HG03280 (cell line): ENCODE results near the gene SLC1A7.

ENCODE experiments used
- ATAC-seq: cut with Tn5 transposase; IDR thresholded peaks from one replicate; pipeline ENCODE4 v1.9.1; 2021; ENCODE audit warnings: mild to moderate bottlenecking, moderate library complexity; ENCODE audit not compliant: unreplicated experiment

The SLC1A7 gene

DNA sequence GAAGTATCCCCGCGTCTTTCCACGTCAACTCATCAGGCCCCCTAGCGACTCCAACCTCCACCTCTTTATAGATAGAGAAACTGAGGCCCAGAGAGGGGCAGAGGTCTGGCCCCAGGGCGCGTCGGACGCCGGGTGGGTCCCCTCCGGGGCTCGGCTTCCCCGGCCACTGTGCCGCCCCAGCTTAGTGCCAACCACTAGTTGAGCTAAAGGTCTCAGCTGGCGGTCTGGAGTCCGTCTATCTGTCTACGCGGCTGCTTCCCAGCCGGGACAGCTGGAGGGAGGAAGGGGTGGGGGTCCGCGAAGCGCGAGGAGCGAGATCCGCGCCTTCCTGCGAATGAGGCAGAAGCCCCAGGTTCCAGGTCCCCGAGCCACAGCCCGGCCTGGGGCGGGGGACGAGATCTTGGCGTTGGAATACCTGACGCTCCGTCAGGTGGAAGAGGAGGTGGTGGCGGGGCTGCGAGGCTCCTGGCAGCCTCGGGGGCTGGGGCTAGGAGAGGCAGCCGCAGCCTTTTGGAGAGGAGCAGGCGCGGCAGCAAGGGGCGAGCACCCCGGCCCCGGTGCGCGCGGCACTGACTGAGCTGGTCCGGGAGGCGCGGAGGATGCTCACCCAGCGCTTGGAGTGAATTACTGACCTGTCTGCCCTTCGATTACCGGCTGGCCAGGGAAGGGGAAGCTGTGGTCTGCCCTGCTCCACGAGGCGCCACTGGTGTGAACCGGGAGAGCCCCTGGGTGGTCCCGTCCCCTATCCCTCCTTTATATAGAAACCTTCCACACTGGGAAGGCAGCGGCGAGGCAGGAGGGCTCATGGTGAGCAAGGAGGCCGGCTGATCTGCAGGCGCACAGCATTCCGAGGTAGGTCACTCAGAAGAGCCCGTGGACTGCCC lies 79.5 kb downstream of the SLC1A7 start:
- ATAC-seq = no peak

DNA sequence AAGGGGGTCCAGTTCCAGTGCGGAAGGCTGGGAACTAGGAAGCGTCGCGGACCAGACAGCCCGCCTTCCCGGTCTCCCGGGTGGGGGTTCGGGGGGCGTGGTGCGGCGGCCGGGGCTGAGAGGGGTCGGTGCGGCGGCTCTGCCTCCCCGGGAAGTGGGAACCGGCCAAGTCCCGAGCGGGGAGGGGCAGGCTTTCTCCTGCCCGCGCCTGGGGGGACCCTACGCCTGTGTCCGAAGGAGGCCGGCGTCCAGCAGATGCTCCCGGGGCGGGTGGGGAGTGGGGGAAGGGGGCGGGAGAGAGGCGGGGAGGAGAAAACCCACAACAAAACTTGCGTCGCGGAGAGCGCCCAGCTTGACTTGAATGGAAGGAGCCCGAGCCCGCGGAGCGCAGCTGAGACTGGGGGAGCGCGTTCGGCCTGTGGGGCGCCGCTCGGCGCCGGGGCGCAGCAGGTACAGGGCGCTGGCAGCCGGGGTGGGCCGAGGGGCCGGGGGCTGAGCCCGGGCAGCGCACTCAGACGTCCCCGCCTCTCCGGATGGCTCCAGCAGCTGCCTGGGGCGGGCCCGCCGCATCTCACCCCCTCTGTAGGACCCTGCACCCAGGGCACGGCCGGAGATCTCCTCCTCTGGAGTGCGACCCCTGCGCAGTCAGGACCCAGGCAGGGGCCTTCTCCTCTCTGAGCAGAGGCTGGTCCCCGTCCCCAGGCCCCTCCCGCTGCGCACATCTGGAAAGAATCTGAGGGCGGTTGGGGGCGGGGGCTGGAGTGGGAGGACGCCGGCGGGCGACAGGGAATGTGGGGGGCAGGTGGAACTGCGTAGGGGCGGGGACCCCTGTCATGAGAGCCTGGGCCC lies 80.4 kb downstream of the SLC1A7 start, which contains the start of gene PODN:
TSS of gene PODN (plus strand) at position 355 of the 849 bp plus-strand sequence. CDS start 7,643 bp downstream, outside the sequence.
- no peak for ATAC-seq

DNA sequence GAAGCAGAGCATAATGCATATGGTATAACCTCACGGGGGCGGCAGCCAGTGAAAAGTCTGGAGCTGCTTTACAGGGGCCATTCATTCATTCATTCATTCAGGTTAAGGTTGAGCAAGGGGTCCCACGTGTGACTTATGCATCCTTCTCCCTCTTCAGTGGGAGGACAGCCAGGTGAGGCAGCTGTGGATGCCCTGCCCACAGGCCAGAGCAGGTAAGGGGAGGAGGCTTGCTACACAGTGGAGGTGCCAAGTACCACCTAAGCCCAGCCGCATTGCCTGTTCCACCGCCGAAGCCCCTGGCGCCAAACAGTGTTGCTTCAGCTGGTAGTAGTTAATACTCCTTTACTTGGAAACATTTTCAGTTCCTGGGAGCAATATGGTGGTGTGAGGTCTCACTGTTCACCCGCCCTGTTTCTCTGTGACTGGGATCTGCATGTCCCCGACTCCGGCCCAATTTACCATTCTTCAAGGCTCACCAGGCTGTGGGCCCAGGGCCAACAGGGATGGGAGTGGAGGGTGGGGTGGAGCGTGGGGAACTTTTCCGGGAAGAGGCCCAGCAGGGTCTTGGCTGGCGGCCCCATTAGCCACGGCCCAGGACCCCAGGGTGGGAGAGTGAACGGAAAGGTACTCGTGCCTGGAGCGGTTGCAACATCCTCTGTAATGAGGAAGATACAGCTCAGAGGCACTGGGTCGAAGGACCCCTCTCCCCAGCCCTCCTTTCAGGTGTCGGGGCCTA lies 81.1 kb downstream of the SLC1A7 start:
- ATAC-seq = no peak

DNA sequence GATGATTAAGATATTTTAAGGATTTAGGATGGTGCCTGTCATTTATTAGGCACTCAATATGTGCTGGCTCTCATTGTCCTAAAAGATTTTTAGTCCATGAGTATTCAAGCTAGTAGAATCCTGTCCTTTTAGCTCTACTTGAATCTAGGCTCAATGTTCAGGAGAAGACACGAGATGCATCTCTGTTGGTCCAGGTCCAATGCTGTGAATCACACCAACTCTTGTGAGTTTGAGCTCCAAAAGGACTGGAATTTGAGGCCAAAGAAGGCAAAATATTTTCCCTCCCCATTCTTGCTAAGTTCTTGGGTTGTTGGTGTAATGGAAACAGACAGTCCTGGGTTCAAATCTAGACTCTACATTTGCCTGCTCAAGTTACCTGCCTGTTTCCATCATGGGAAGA lies 81.9 kb downstream of the SLC1A7 start:
- ATAC-seq = no peak

DNA sequence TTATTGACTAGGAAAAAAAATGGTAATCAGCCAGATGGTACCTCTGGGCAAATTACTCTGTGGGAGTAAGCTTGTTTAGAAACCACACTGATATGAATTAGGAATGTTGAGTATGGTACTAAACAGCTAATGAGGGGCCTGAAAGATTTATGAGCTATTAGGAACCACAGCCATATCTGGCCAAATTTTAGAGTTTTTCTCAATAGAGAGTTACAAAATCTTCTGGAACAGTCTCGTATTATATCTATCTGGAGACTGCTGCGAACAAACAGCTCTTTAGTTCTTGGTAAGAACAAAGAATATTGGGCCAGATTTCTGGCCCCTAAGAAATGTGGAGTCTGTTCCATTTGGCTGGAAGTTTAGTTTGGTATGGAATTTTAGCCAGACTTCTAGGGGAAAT lies 85.3 kb downstream of the SLC1A7 start:
- no peak for ATAC-seq

DNA sequence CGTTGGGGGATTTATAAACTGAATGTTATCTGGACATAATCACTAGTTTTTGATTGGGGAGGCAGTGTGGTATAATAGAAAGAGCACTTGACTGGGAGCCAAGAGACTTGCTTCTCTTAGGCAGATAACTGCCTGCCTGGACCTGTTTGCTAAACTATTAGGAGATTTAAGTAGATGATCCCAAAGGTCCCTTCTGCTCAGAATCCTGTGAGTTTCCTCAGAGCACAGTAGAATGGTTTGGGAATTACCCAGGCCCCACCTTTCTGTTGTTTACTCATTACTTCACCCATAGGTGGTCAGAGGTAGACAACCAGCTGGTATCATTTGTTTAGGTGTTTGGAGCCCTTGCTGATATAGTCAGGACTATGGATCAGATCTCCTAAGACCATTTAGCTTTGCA lies 90.8 kb downstream of the SLC1A7 start:
- ATAC-seq = no peak

DNA sequence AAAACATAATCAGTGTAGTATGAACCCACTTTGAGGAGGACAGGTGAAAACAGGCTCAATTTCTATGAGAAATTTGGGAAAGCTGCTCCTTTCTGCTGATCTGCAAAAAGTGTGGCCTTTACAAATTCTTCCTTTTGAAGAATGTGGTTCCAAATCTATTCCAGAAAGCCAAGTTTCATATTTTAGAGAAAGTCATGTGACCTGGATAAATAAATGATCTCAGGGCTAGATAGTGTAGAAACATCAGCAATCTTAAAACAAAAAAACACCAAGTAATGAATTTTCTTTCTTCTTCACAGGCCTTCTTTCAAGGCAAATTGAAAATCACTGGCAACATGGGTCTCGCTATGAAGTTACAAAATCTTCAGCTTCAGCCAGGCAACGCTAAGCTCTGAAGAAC lies 92.1 kb downstream of the SLC1A7 start:
- ATAC-seq = no peak

DNA sequence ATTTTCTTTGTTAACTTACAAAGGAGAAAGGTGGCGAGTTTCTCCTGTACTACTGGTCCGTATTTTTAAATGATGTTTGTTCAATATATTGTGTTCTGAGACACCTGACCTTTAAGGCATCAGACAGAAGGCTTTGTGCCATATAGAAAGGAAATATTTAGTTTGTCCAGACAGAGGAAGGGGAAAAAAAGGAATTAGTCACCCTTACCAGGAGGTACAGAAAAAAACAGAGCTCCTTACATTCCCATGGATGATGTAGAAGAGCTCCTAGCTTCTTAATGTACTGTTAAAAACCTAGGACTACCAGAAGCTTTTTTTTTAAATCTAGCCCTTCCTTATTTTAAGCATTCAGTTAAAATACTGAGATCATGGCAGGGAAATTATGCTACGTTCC lies 92.9 kb downstream of the SLC1A7 start:
- ATAC-seq = no peak

DNA sequence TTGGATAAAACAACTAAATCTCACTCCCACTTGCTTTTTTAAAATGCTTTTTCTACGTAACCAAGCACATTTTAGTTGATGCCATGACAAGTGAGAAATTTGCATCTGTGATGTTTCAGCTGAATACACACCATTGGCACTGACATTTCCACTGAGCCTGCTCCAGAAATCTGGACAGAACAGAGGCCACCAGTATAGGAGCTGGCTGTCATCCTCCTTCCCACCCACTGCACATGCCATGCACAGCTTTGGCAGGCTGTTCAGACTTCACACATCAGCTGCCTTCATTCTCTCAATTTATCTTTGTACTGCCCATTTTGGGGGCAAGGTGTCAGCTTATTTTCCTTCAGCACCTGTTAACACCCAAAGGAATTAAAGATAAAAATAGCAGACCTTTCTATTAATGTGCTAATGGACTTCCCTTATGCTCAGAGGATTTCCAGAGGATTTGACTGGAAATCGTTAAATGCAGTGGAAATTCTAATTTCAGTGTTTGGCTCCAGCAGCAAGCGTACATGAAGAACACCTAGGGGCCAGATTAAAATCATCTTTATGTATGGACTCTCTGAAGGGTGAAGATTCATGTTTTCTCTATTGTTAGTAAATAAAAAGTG lies 93.4 kb downstream of the SLC1A7 start:
- ATAC-seq = no peak

DNA sequence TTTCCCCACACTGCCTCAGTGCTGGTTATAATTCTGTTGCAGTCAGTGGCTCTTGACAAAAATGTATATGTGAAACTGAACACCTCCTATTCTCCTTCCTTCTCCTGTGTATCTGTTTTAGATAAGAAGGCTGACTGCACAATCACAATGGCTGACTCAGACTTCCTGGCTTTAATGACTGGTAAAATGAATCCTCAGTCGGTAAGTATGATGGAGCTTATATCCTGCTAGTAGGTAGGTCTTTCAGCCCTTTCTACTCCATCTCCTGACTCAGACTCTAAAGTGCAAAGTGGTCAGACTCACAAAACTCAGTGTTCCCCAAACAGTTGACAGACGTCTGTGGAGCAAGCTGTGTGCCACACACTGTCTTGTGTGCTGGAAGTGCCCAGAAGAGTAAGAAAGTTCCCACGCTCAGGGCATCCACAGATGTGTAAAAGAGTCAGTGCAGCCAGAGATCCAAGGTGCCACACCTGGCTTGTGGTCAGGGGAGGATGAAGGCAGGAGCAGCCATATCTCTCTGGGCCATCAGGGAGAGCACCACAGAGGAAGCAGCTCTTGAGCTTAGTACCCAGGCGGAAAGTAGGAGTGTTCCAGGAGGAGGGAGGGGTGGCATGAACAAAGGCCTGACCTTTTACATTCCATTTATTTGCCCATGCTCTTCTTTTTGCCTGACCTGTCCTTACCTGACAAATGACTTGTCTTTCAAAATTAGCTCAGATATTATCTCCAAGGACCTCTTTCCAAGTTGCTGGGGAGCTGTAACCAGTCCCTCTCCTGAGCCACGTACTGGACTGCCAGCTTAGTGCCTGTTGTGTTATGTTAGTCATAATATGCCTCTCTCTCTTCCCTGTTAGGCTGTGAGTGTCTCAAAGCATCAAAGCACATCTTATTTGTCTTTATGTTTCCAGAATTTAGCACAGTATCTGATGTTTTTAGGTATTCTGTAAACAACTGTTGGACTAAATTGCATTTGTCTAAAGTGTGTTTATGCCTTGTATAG lies 94.4 kb downstream of the SLC1A7 start:
- ATAC-seq = no peak

DNA sequence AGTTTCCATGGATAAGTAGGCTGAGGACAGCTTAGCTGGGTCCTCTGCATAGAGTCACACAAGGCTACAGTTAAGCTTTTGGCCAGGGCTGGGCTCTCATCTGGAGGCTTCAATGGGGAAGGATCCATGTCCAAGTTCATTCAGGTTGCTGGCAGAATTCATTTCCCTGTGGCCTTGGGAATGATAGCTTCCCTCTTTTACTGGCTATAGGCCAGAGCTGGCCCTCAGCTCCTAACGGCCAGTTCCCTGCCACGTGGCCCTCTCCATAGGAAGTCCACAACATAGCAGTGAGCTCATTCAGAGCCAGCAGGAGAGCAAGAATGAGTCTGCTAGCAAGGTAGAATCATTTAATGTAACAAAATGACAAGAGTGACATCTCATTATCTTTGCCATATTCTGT lies 95.5 kb downstream of the SLC1A7 start:
- ATAC-seq = no peak

DNA sequence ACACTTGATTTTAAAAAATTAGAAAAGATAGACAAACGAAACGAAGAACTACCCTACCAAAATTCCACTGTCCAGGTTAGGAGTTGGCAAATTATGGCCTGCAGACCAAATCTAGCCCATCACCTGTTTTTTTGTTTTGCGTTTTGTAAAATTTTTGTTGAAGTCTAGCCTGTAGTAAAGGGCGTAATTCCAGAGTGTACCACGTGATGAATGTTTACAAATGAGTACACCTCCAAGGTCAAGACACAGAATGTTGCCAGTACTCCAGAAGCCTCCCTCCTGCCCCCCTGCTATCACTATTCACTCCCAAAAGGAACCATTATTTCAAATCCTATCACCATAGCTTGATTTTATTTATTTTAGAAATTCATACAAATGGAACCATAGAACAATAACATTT lies 97.5 kb downstream of the SLC1A7 start:
- no peak for ATAC-seq

DNA sequence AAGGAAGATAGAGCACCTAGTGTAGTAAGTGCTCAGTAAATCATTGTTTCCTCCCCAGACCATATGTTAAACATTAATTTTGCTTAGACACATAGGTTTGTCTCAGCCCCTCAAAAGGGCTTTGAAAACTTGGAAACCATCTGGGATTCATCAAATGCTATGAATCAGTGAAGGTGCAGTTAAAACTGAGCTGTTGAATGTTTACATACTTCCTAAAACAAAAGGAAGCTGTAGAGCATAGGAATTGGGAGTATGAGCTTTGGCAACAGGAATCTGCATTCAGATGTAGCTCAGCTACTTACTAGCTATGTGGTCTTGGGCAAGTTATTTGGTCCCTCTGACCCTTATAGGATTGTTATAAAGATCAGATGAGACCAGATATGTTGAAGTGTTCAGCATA lies 99.2 kb downstream of the SLC1A7 start:
- no peak for ATAC-seq

DNA sequence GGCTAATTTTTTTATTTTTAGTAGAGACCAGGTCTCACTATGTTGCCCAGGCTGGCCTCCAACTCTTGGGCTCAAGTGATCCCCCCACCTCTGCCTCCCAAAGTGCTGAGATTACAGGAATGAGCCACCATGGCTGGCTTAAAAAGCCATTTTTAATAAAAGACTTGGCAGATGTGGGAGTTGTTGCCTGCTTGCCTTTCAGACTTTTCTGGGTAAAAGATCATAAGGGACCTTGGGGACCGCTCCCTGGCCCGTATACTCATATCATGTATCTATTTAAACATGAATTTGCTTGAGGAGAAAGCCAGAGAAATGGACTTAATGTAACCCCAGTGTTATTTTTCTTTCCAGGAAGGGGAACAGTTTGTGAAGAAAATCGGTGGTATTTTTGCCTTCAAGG lies 103.9 kb downstream of the SLC1A7 start:
- no peak for ATAC-seq
